Measurements from ENCODE around the gene WNK4. TPM values are rescaled to one million over a fixed set of nuclear protein-coding genes. Genes with fewer than 3 reads are reported as not detected.

The WNK4 gene
- total and polyA plus RNA-seq, 2 experiments from 2014 or later = 0.10 to 0.65 TPM

DNA sequence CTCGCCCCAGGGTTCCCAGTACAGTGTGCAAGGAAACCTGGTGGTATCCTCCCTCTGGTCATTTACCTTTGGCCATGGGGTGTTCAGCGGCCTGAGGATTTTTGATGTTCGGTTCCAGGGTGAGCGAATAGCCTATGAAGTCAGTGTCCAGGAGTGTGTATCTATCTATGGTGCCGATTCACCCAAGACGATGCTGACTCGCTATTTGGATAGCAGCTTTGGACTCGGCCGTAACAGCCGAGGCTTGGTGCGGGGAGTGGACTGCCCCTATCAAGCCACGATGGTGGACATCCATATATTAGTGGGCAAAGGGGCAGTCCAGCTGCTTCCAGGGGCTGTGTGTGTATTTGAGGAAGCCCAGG, 65.1 kb downstream of the WNK4 start:
- DNase-seq (ENCODE audit: low spot score) = no peak
- H3K36me3 ChIP-seq (ENCODE audit: insufficient read depth) = peaks cover 29% of the 10 kb centered on the region
- no peaks in the 10 kb centered on the region for H3K4me1 ChIP-seq (ENCODE audit: insufficient read depth)
- H2AFZ ChIP-seq = no peak overlapping the region
- Mint-ChIP-seq H3K4me1 (peaks cover 3% of the 10 kb centered on the region; the same call in 1 of the 3 replicates), H3K27me3 (ENCODE audit: insufficient read depth, low read depth, poor library complexity) (peaks cover 7% of the 10 kb centered on the region), H3K27ac (no peak overlapping the region), H3K9me3 (no peaks in the 10 kb centered on the region; the same call in 2 of the 3 replicates), H3K4me3 (no peak overlapping the region), H3K36me3 (ENCODE audit: low read depth) (peaks cover 56% of the 10 kb centered on the region)
- no peaks in the 10 kb centered on the region for H3K27me3 ChIP-seq (ENCODE audit: insufficient read depth)
- no peaks in the 10 kb centered on the region for H3K79me2 ChIP-seq (replicated peaks; ENCODE audit: insufficient read depth)
- H3K27ac ChIP-seq (ENCODE audit: low read depth) = no peak overlapping the region
- no peak overlapping the region for H3K4me3 ChIP-seq
- H4K20me1 ChIP-seq (replicated peaks; ENCODE audit: insufficient read depth) = peaks cover 16% of the 10 kb centered on the region
- H3F3A ChIP-seq (replicated peaks; ENCODE audit: low read depth) = peaks cover 18% of the 10 kb centered on the region; the same call in 1 of the 2 replicates
- TF ChIP-seq ZNF462 (CRISPR knock-in tag; IDR thresholded peaks at IDR 0.05) = no peak
- no peak for TF ChIP-seq STAT1 (IDR thresholded peaks at IDR 0.05; ENCODE audit: unreplicated experiment)
- TF ChIP-seq, protein P1, sequence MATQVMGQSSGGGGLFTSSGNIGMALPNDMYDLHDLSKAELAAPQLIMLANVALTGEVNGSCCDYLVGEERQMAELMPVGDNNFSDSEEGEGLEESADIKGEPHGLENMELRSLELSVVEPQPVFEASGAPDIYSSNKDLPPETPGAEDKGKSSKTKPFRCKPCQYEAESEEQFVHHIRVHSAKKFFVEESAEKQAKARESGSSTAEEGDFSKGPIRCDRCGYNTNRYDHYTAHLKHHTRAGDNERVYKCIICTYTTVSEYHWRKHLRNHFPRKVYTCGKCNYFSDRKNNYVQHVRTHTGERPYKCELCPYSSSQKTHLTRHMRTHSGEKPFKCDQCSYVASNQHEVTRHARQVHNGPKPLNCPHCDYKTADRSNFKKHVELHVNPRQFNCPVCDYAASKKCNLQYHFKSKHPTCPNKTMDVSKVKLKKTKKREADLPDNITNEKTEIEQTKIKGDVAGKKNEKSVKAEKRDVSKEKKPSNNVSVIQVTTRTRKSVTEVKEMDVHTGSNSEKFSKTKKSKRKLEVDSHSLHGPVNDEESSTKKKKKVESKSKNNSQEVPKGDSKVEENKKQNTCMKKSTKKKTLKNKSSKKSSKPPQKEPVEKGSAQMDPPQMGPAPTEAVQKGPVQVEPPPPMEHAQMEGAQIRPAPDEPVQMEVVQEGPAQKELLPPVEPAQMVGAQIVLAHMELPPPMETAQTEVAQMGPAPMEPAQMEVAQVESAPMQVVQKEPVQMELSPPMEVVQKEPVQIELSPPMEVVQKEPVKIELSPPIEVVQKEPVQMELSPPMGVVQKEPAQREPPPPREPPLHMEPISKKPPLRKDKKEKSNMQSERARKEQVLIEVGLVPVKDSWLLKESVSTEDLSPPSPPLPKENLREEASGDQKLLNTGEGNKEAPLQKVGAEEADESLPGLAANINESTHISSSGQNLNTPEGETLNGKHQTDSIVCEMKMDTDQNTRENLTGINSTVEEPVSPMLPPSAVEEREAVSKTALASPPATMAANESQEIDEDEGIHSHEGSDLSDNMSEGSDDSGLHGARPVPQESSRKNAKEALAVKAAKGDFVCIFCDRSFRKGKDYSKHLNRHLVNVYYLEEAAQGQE (IDR thresholded peaks at IDR 0.05; ENCODE audit: unreplicated experiment) = no peak
- TF ChIP-seq ZNF331 (CRISPR knock-in tag; IDR thresholded peaks at IDR 0.05; ENCODE audit: low read depth) = no peak
- no peak for TF ChIP-seq CREB1 (CRISPR knock-in tag; IDR thresholded peaks at IDR 0.05; ENCODE audit: low read depth)
- no peak for TF ChIP-seq ZNF114 (CRISPR knock-in tag; IDR thresholded peaks at IDR 0.05)
- no peak for TF ChIP-seq NANOG (IDR thresholded peaks at IDR 0.05; ENCODE audit: borderline replicate concordance)
- TF ChIP-seq EZH2 (IDR thresholded peaks at IDR 0.05; ENCODE audit: low read depth, unreplicated experiment) = no peak
- H3K4me2 ChIP-seq = no peak overlapping the region
- no peak for ATAC-seq
- no peaks in the 10 kb centered on the region for H3K9me2 ChIP-seq (ENCODE audit: insufficient read depth)

All from GM23338 (cell line).